Measurements from ENCODE around the gene NANOS2. TPM values are rescaled to one million over a fixed set of nuclear protein-coding genes. Genes with fewer than 3 reads are reported as not detected.

Gene NANOS2
- total and polyA plus RNA-seq, 2 of the 13 experiments (the other 11 are each of a cell fraction or from before 2014, with no cell fraction given), result not detected

DNA sequence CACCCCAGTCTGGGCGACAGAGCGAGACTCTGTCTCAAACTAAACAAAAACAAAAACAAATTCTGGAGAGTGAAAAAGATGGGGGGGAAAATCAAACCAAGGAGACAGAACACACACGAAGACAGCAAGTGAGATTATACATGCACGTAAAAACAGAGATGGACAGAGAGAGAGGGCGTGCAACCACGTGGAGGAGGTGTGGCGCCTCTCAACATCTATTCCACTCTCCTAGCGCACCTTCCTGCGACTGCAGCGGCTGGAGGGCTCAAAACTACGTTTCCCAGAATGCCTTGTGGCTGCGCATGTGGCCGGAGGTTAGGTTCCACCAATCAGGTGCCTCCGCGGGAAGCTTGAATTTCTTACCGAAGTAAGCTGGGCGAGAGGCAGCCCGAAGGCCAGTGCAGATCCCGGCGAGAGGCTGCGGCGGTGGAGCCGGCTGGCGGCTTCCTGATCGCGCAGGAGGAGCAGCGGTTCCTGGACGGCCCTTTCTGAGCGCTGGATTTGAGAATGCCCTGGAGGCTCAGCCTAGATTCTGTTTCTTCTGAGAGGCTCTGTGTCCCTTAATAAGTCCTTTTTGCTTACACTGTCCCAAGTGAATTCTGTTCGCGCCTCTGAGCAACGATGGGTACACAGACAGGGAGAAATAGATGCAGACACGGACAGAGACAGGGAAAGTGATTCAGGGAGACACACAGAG is 13.1 kb upstream of the NANOS2 start (continued):
- TF ChIP-seq, protein P1, sequence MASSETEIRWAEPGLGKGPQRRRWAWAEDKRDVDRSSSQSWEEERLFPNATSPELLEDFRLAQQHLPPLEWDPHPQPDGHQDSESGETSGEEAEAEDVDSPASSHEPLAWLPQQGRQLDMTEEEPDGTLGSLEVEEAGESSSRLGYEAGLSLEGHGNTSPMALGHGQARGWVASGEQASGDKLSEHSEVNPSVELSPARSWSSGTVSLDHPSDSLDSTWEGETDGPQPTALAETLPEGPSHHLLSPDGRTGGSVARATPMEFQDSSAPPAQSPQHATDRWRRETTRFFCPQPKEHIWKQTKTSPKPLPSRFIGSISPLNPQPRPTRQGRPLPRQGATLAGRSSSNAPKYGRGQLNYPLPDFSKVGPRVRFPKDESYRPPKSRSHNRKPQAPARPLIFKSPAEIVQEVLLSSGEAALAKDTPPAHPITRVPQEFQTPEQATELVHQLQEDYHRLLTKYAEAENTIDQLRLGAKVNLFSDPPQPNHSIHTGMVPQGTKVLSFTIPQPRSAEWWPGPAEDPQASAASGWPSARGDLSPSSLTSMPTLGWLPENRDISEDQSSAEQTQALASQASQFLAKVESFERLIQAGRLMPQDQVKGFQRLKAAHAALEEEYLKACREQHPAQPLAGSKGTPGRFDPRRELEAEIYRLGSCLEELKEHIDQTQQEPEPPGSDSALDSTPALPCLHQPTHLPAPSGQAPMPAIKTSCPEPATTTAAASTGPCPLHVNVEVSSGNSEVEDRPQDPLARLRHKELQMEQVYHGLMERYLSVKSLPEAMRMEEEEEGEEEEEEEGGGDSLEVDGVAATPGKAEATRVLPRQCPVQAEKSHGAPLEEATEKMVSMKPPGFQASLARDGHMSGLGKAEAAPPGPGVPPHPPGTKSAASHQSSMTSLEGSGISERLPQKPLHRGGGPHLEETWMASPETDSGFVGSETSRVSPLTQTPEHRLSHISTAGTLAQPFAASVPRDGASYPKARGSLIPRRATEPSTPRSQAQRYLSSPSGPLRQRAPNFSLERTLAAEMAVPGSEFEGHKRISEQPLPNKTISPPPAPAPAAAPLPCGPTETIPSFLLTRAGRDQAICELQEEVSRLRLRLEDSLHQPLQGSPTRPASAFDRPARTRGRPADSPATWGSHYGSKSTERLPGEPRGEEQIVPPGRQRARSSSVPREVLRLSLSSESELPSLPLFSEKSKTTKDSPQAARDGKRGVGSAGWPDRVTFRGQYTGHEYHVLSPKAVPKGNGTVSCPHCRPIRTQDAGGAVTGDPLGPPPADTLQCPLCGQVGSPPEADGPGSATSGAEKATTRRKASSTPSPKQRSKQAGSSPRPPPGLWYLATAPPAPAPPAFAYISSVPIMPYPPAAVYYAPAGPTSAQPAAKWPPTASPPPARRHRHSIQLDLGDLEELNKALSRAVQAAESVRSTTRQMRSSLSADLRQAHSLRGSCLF (CRISPR knock-in tag; IDR thresholded peaks at IDR 0.05; ENCODE audit: borderline replicate concordance), result no peak
- TF ChIP-seq RCOR2 (CRISPR knock-in tag; IDR thresholded peaks at IDR 0.05) (no peak), ZBTB42 (CRISPR knock-in tag; IDR thresholded peaks at IDR 0.05) (no peak), ZNF724P (CRISPR knock-in tag; IDR thresholded peaks at IDR 0.05; ENCODE audit: borderline replicate concordance) (0 out of 2 replicates have a peak, but pooled peaks have one; percentile 32), FUBP1 (CRISPR knock-in tag; IDR thresholded peaks at IDR 0.05; ENCODE audit: borderline replicate concordance) (no peak), ZBTB44 (CRISPR knock-in tag; IDR thresholded peaks at IDR 0.05) (no peak), STAG1 (CRISPR knock-in tag; IDR thresholded peaks at IDR 0.05) (0 out of 2 replicates have a peak, but pooled peaks have one; percentile 8), POGK (CRISPR knock-in tag; conservative IDR thresholded peaks at IDR 0.05) (peak; percentile 86), U2AF2 (IDR thresholded peaks at IDR 0.05; ENCODE audit: low read depth, low read length) (no peak), ZNF776 (CRISPR knock-in tag; IDR thresholded peaks at IDR 0.05) (peak; percentile 88), ZSCAN12 (CRISPR knock-in tag; IDR thresholded peaks at IDR 0.05) (no peak), PAWR (CRISPR knock-in tag; IDR thresholded peaks at IDR 0.05; ENCODE audit: borderline replicate concordance) (no peak), TRIM24 (CRISPR knock-in tag; IDR thresholded peaks at IDR 0.05) (no peak), YEATS2 (CRISPR knock-in tag; IDR thresholded peaks at IDR 0.05; ENCODE audit: borderline replicate concordance) (no peak), ZNF253 (CRISPR knock-in tag; IDR thresholded peaks at IDR 0.05; ENCODE audit: borderline replicate concordance) (peak; percentile 72; the same call in 1 of the 2 replicates)
- TF ChIP-seq, protein P2, sequence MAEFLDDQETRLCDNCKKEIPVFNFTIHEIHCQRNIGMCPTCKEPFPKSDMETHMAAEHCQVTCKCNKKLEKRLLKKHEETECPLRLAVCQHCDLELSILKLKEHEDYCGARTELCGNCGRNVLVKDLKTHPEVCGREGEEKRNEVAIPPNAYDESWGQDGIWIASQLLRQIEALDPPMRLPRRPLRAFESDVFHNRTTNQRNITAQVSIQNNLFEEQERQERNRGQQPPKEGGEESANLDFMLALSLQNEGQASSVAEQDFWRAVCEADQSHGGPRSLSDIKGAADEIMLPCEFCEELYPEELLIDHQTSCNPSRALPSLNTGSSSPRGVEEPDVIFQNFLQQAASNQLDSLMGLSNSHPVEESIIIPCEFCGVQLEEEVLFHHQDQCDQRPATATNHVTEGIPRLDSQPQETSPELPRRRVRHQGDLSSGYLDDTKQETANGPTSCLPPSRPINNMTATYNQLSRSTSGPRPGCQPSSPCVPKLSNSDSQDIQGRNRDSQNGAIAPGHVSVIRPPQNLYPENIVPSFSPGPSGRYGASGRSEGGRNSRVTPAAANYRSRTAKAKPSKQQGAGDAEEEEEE (CRISPR knock-in tag; IDR thresholded peaks at IDR 0.05; ENCODE audit: borderline replicate concordance), result no peak

Measured in HepG2 (cell line).